RWPE1 (cell line): Measurements from ENCODE around the gene DPH6.

Experiments used
- CTCF ChIA-PET: fragments of 350-600 bp; sonication (Branson Sonifier 250); formaldehyde crosslinking; extraction: SDS; loops from one replicate; lab custom pipeline; 2021; lab: Yijun Ruan, JAX
- POLR2A ChIA-PET: fragments of 400-600 bp; formaldehyde crosslinking; extraction: SDS; loops from one replicate; lab custom pipeline; 2020; ENCODE audit warnings: antibody characterized with exemption; ENCODE audit not compliant: low non-redundant PET; lab: Yijun Ruan, JAX
- DNase-seq: peaks from one replicate; pipeline ENCODE4 v3.0.0; 2012; ENCODE audit warnings: low spot score
- H3K27ac ChIP-seq: fragments of 450-650 bp; 2 replicates; pipeline ENCODE4 v1.5.1; 2017
- CTCF ChIP-seq: fragments of 450-650 bp; conservative IDR thresholded peaks from 2 replicates; pipeline ENCODE4 v1.5.1; 2017; ENCODE audit warnings: low read depth, mild to moderate bottlenecking

DPH6 gene

GRCh38 chr15:35514759-35515158, 31.2 kb downstream of the DPH6 start:
- no peak overlapping the region for H3K27ac ChIP-seq
- POLR2A ChIA-PET: interaction anchor here (0.6 kb wide), 2 partner anchors 35 to 436 kb away, joined by 4 read pairs; no protein-coding TSS in a partner anchor
- no peak for TF ChIP-seq CTCF
- DNase-seq: no peak
- CTCF ChIA-PET: interaction anchor here (0.6 kb wide), 2 partner anchors 436 to 1406 kb away, joined by 3 to 4 read pairs; no protein-coding TSS in a partner anchor

- peak overlapping the region; percentile 58 for H3K27ac ChIP-seq
- DNase-seq: peak; percentile 18
- TF ChIP-seq CTCF: no peak
- ChIA-PET POLR2A (no interaction called here), CTCF (no interaction called here)
Observed at GRCh38 chr15:35507932-35508638, 37.9 kb downstream of the DPH6 start.

- no peak overlapping the region for H3K27ac ChIP-seq
- CTCF ChIA-PET: no interaction called here
- TF ChIP-seq CTCF: no peak
- DNase-seq: no peak
- POLR2A ChIA-PET: no interaction called here
Observed at GRCh38 chr15:35506272-35506870, 39.6 kb downstream of the DPH6 start.

- no peak overlapping the region for H3K27ac ChIP-seq
- DNase-seq: no peak
- POLR2A ChIA-PET: no interaction called here
- TF ChIP-seq CTCF: no peak
- CTCF ChIA-PET: no interaction called here
Observed at GRCh38 chr15:35505809-35506208, 40.2 kb downstream of the DPH6 start.

GRCh38 chr15:35505141-35505540, 40.8 kb downstream of the DPH6 start:
- POLR2A ChIA-PET: no interaction called here
- CTCF ChIA-PET: no interaction called here
- no peak overlapping the region for H3K27ac ChIP-seq
- no peak for DNase-seq
- no peak for TF ChIP-seq CTCF

GRCh38 chr15:35499723-35500122, 46.2 kb downstream of the DPH6 start:
- CTCF ChIA-PET: interaction anchor here (0.9 kb wide), 1 partner anchor 55 kb away, joined by 3 read pairs; no protein-coding TSS in a partner anchor
- DNase-seq: no peak
- H3K27ac ChIP-seq: no peak overlapping the region
- POLR2A ChIA-PET: no interaction called here
- TF ChIP-seq CTCF: no peak
